OCI-LY7 (cell line): ENCODE measurements around the gene CAPN14. TPM values are rescaled to one million over a fixed set of nuclear protein-coding genes. Genes with fewer than 3 reads are reported as not detected.

ENCODE experiments used
- BruUV-seq: library from RNA; stranded (reverse); fragments of 400-500 nt; replicated peaks from 2 replicates; lab custom pipeline; 2021; lab: Mats Ljungman, UMichigan
- CTCF ChIA-PET: fragments of 300-600 bp; sonication (Branson Sonifier 250); formaldehyde crosslinking; loops from one replicate; lab custom pipeline; 2022; ENCODE audit warnings: antibody characterized with exemption; ENCODE audit not compliant: unreplicated experiment; lab: Charles Lee
- POLR2A ChIA-PET: fragments of 300-600 bp; sonication (Branson Sonifier 250); formaldehyde crosslinking; loops from one replicate; lab custom pipeline; 2022; ENCODE audit warnings: antibody characterized with exemption; lab: Charles Lee
- DNase-seq: peaks from one replicate; pipeline ENCODE4 v3.0.0-alpha.2; 2015; ENCODE audit warnings: low spot score
- H2AFZ ChIP-seq: fragments of 200-600 bp; sonication (generic), shearing (Covaris generic); 2 replicates; pipeline ENCODE4 v1.6.1; 2014; ENCODE audit warnings: mild to moderate bottlenecking, antibody characterized with exemption, low read length, moderate library complexity
- H3K27ac ChIP-seq: fragments of 200-600 bp; sonication (generic); 2 replicates; pipeline ENCODE4 v1.5.1; 2014; ENCODE audit warnings: mixed run types, low read depth, mild to moderate bottlenecking, moderate library complexity, low read length, inconsistent platforms; ENCODE audit not compliant: poor library complexity, severe bottlenecking
- H3K36me3 ChIP-seq: fragments of 200-600 bp; sonication (generic); 2 replicates; pipeline ENCODE4 v1.6.1; 2014; ENCODE audit warnings: mild to moderate bottlenecking, antibody characterized with exemption, low read length, moderate library complexity, mixed read lengths; ENCODE audit not compliant: insufficient read depth
- H3K4me1 ChIP-seq: fragments of 200-600 bp; sonication (generic); 2 replicates; pipeline ENCODE4 v1.5.1; 2014; ENCODE audit warnings: mild to moderate bottlenecking, low read length; ENCODE audit not compliant: insufficient read depth, poor library complexity, severe bottlenecking
- H3K4me2 ChIP-seq: fragments of 200-600 bp; sonication (generic); 2 replicates; pipeline ENCODE4 v1.6.1; 2014; ENCODE audit warnings: mild to moderate bottlenecking, low read length
- H3K4me3 ChIP-seq: fragments of 200-600 bp; sonication (generic); 2 replicates; pipeline ENCODE4 v1.5.1; 2014; ENCODE audit warnings: mild to moderate bottlenecking, low read depth, low read length; ENCODE audit not compliant: poor library complexity, severe bottlenecking
- H3K79me2 ChIP-seq: fragments of 200-600 bp; sonication (generic); 2 replicates; pipeline ENCODE4 v1.6.1; 2016; ENCODE audit warnings: low read depth, mild to moderate bottlenecking, low read length, moderate library complexity, mixed read lengths; ENCODE audit not compliant: insufficient read depth
- H3K9me2 ChIP-seq: fragments of 200-600 bp; sonication (generic); 2 replicates; pipeline ENCODE4 v1.6.1; 2016; ENCODE audit warnings: mild to moderate bottlenecking, low read length, mixed read lengths; ENCODE audit not compliant: insufficient read depth
- H3K9me3 ChIP-seq: fragments of 200-600 bp; sonication (generic); 2 replicates; pipeline ENCODE4 v1.6.1; 2014; ENCODE audit warnings: mild to moderate bottlenecking, mixed run types, low read length, mixed read lengths
- H4K20me1 ChIP-seq: fragments of 200-600 bp; sonication (generic); 2 replicates; pipeline ENCODE4 v1.6.1; 2014; ENCODE audit warnings: mild to moderate bottlenecking, antibody characterized with exemption, low read length, moderate library complexity, mixed read lengths; ENCODE audit not compliant: insufficient read depth
- EZH2phosphoT487 ChIP-seq: fragments of 200-600 bp; sonication (generic); IDR thresholded peaks from 2 replicates; pipeline ENCODE4 v1.6.1; 2018; ENCODE audit warnings: low read depth, borderline replicate concordance, mild to moderate bottlenecking, mixed run types, antibody characterized with exemption, low read length, moderate library complexity, mixed read lengths
- intact Hi-C: fragments of 100-400 bp; cut with micrococcal nuclease; formaldehyde crosslinking; loops from one replicate; pipeline ENCODE4 v1.10.0; 2022; ENCODE audit not compliant: unreplicated experiment
- total RNA-seq, 2 experiments: library from RNA; depleted of rRNA in 1 of 2; stranded (reverse); fragments of >200 nt in 1 of 2; shearing (Covaris generic) in 1 of 2; gene quantifications; 2 replicates each; pipeline ENCODE4 v1.2.3, GENCODE V29; 2014 to 2022
- TF ChIP-seq, protein P1 (sequence below): fragments of 200-600 bp; sonication (generic); conservative IDR thresholded peaks from 2 replicates; pipeline ENCODE4 v1.5.1; 2014; ENCODE audit warnings: mild to moderate bottlenecking, antibody characterized with exemption, low read length, moderate library complexity, mixed read lengths

The CAPN14 gene
- total RNA-seq, 2 experiments from 2014 or later, result 1.4 to 4.0 TPM

DNA sequence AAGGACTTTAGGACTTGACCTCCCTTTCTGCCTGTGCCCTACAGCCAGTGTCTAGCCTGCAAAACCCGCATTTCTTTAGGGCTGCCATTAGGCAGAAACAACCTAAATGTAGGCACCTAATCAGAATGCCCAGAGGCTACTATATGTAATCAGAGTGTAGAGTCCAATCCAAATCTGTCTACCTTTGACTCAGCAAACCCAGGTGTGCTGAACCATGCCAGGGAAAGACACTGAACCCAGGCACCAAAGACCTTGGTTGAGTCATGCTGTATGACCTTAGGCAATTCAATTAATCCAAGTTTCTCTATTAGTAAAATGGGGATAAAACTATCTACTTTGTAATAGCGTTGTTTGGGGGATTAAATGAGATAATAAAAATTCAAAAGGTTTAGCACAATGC, 20.7 kb downstream of the CAPN14 start:
- H3K4me2 ChIP-seq, result no peak overlapping the region
- no peak overlapping the region for H3K4me3 ChIP-seq
- no peak for DNase-seq
- H4K20me1 ChIP-seq, result no peaks in the 10 kb centered on the region
- no peaks in the 10 kb centered on the region for H3K79me2 ChIP-seq
- H3K27ac ChIP-seq, result no peak overlapping the region
- TF ChIP-seq, protein P1, sequence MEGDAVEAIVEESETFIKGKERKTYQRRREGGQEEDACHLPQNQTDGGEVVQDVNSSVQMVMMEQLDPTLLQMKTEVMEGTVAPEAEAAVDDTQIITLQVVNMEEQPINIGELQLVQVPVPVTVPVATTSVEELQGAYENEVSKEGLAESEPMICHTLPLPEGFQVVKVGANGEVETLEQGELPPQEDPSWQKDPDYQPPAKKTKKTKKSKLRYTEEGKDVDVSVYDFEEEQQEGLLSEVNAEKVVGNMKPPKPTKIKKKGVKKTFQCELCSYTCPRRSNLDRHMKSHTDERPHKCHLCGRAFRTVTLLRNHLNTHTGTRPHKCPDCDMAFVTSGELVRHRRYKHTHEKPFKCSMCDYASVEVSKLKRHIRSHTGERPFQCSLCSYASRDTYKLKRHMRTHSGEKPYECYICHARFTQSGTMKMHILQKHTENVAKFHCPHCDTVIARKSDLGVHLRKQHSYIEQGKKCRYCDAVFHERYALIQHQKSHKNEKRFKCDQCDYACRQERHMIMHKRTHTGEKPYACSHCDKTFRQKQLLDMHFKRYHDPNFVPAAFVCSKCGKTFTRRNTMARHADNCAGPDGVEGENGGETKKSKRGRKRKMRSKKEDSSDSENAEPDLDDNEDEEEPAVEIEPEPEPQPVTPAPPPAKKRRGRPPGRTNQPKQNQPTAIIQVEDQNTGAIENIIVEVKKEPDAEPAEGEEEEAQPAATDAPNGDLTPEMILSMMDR, result no peak
- no peak for TF ChIP-seq EZH2phosphoT487
- intact Hi-C loops, result no loop called here
- BruUV-seq, result no TSS peak
- ChIA-PET POLR2A (interaction anchor here (0.6 kb wide), 1 partner anchor 19 kb away, joined by 3 read pairs; no protein-coding TSS in a partner anchor), CTCF (no interaction called here)
- H2AFZ ChIP-seq, result no peak overlapping the region
- no peaks in the 10 kb centered on the region for H3K9me3 ChIP-seq
- no peaks in the 10 kb centered on the region for H3K4me1 ChIP-seq
- H3K36me3 ChIP-seq, result no peaks in the 10 kb centered on the region
- H3K9me2 ChIP-seq, result no peaks in the 10 kb centered on the region

DNA sequence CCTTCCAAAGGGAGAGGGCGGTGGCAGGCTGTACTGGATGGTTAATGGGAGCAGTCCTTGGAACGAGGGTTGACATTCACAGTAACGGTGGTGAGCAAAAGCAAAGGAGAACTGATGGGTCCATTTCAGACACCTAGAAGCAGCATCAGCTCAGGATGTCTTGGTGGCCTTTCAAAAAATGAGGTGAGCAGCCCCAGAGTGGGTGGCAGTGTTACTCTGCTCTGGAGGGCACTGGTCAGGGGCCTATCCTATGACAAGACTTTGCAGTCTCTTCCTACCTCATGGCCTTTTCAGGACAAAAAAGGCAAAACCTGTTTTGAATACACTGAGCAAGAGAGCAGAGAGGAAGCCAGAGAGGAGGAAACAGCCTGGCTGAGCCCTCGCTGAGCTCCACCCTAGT, 23.5 kb downstream of the CAPN14 start:
- no peaks in the 10 kb centered on the region for H4K20me1 ChIP-seq
- H3K4me1 ChIP-seq, result no peaks in the 10 kb centered on the region
- H3K4me2 ChIP-seq, result no peak overlapping the region
- POLR2A ChIA-PET, result interaction anchor here (0.8 to 2.6 kb wide), 3 partner anchors 10 to 35 kb away, joined by 3 to 5 read pairs (median 4); partner anchors contain the start of gene CAPN14
- no TSS peak for BruUV-seq
- TF ChIP-seq, protein P1, result no peak
- no peak for TF ChIP-seq EZH2phosphoT487
- H3K9me3 ChIP-seq, result no peaks in the 10 kb centered on the region
- no peak overlapping the region for H3K27ac ChIP-seq
- H3K4me3 ChIP-seq, result no peak overlapping the region
- intact Hi-C loops, result no loop called here
- H3K9me2 ChIP-seq, result no peaks in the 10 kb centered on the region
- H2AFZ ChIP-seq, result no peak overlapping the region
- no peaks in the 10 kb centered on the region for H3K79me2 ChIP-seq
- CTCF ChIA-PET, result no interaction called here
- no peak for DNase-seq
- no peaks in the 10 kb centered on the region for H3K36me3 ChIP-seq

DNA sequence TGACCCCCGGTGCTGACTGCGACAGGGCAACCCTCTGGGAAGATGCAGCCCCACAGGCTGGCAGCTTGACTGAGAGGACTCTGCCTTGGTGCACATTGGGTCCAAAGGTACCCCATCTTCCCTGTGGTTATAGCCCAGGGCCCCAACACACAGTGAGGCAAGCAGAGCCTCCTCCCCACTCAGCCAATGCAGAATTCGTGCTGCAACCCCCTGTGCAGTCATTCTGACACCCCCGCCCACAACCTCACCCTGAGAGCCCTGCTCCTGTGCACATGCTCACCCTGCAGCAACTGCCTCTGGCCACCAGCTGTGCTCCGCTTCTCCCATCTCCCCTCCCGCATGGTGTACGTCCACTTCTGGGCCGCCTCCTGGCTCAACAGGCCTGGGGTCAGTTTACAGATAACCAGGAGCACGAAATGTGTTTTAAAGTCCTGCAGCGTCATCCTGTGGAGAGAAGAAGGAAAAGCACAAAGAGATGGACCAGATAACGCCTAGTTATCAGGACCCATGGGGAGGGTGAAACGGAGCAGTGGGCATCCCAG, 24.4 kb downstream of the CAPN14 start:
- no TSS peak for BruUV-seq
- H3K36me3 ChIP-seq, result no peaks in the 10 kb centered on the region
- H3K9me2 ChIP-seq, result no peaks in the 10 kb centered on the region
- intact Hi-C loops, result no loop called here
- H2AFZ ChIP-seq, result no peak overlapping the region
- no peaks in the 10 kb centered on the region for H4K20me1 ChIP-seq
- H3K79me2 ChIP-seq, result no peaks in the 10 kb centered on the region
- H3K4me3 ChIP-seq, result no peak overlapping the region
- no peaks in the 10 kb centered on the region for H3K4me1 ChIP-seq
- DNase-seq, result no peak
- POLR2A ChIA-PET, result interaction anchor here (0.8 to 2.6 kb wide), 3 partner anchors 11 to 36 kb away, joined by 3 to 5 read pairs (median 4); partner anchors contain the start of gene CAPN14
- H3K4me2 ChIP-seq, result no peak overlapping the region
- CTCF ChIA-PET, result interaction anchor here (0.6 kb wide), 1 partner anchor 28 kb away, joined by 3 read pairs; no protein-coding TSS in a partner anchor
- no peaks in the 10 kb centered on the region for H3K9me3 ChIP-seq
- no peak overlapping the region for H3K27ac ChIP-seq
- TF ChIP-seq EZH2phosphoT487, result no peak
- TF ChIP-seq, protein P1, result 0 out of 2 replicates have a peak, but pooled peaks have one; percentile 17
